ENCODE data around the gene PPARD. TPM values are rescaled to one million over a fixed set of nuclear protein-coding genes. Genes with fewer than 3 reads are reported as not detected.

Gene PPARD
- total RNA-seq, 1 experiment from 2014 or later: 15.7 TPM

DNA sequence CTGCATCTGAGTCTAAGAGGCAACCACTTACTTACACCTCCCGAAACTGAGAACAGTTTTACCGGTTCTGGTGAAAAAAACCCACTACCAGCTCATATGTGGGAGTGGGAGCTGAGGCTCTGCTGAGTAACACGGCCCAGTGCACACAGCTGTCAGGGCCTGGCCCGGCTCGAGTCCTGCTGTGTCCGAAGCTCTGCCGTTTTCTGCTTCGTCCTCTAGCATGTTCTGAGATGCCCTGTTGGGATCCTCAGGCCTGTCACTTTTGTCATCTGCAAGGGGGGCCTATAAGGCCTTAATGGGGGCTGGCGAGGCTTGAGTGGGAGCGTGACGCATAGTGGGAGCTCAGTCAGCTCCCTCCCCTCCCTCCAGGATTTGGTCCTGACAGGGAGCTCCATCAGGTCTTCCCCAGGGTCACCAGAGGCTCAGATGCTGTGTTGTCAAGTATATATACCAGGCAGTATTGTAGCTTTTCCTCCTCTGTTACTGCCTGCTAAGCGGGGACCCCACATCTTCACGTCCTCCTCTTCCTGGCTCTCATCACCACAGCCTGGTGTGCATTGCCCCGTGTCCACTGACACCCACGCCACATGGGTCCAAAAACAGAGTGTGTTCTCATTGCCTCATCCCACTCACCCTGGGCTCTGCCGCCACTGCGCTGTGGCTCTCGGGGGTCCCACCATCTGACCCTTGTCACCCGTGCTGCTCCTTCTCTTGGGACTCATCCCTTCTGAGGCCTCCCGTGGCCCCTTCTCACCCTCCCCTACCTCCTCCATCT is 64.5 kb downstream of the PPARD start:
- no peak for DNase-seq
- Histone ChIP-seq H3K9me3 (no peaks in the 10 kb centered on the region), H3K36me3 (peaks cover 22% of the 10 kb centered on the region), H3K4me3 (no peak overlapping the region), H3K27me3 (no peaks in the 10 kb centered on the region)

DNA sequence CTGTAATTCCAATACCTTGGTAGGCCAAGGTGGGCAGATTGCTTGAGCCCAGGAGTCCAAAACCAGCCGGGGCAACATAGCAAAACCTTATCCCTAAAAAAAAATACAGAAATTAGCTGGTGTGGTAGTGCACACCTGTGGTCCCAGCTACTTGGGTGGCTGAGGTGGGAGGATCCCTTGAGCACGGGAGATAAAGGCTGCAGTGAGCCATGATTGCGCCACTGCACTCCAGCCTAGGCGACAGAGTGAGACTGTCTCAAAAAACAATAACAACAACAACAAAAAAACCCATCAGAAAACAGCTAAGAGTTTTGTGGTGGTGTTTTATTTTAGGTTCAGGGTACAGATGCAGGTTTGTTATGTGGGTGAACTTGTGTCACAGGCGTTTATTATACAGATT is 66.9 kb downstream of the PPARD start:
- no peak overlapping the region for H3K4me3 ChIP-seq
- H3K27me3 ChIP-seq: no peaks in the 10 kb centered on the region
- DNase-seq: no peak
- H3K36me3 ChIP-seq: peaks cover 42% of the 10 kb centered on the region
- no peaks in the 10 kb centered on the region for H3K9me3 ChIP-seq

DNA sequence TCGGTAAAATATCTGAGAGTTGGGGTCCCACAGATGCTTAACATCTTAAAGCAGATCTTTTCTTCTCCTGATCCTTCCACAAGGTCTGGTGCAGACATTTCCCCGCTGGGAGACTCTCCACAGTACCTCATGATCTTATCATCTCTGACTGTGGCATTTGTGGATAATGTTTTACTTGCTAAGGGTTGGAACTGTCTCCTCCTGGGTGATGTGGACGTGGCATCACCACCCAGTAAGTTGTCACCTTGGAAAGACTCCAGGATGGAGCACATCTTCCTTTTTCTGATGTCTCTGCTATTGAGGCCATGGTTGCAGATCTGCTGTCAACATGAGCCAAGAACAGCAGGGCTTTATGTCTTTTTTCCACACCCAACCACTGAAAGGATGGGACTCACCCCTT is 67.8 kb downstream of the PPARD start:
- H3K27me3 ChIP-seq: no peaks in the 10 kb centered on the region
- DNase-seq: no peak
- no peak overlapping the region for H3K4me3 ChIP-seq

DNA sequence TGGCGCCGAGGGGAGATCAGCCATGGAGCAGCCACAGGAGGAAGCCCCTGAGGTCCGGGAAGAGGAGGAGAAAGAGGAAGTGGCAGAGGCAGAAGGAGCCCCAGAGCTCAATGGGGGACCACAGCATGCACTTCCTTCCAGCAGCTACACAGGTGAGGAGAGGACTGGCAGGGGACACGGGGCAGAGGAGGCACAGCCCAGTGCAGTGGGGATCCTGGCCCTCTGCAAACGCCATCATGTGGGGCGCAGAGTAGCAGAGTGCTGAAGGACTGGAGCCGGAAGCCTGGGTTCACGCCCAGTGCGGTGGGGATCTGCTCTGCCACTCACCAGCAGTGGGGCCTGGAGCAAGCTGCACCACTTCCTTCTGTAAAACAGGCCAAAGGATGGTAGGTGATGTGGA is 68.7 kb downstream of the PPARD start:
- no peak for DNase-seq
- Histone ChIP-seq H3K4me3 (no peak overlapping the region), H3K27me3 (no peaks in the 10 kb centered on the region), H3K9me3 (no peaks in the 10 kb centered on the region), H3K36me3 (peaks cover 50% of the 10 kb centered on the region)

More for the DNA sequence above, 67.8 kb downstream of the PPARD start:
- H3K9me3 ChIP-seq: no peaks in the 10 kb centered on the region
- H3K36me3 ChIP-seq: peaks cover 42% of the 10 kb centered on the region

DNA sequence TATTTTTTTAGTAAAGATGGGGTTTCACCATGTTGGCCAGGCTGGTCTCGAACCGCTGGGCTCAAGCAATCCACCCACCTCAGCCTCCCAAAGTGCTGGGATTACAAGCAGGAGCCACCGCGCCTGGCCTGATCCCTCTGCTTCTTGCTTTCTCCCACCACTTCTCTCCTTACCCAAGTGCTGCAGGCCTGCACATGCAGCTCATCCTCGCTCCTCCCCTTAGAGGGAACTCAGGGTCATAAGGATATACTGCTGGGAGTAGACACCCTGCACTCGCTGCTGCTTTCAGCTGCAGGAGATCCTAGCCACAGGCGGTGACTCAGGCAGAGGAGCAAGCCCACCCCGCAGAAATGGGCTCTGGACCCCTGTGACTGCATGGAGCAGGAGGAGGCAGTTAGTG is 69.7 kb downstream of the PPARD start:
- Histone ChIP-seq H3K9me3 (no peaks in the 10 kb centered on the region), H3K36me3 (peaks cover 56% of the 10 kb centered on the region), H3K27me3 (no peaks in the 10 kb centered on the region), H3K4me3 (no peak overlapping the region)
- DNase-seq: no peak

DNA sequence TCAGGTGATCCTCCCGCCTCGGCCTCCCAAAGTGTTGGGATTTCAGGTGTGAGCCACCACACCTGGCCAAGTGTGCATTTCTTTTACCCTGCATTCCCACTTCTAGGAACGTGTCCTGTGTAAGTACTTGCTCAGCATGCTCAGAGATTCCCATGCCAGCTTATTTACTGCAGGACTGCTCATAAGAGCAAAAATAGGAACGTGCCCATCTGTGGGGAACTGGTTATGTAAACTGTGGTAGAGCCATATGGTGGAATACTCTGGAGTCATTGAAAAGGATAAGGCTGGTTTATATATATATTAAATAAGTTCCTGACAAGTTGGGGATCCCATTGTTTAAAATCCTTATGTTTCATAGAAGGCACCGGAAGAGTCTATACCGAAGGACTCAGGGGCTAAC is 71.6 kb downstream of the PPARD start:
- Histone ChIP-seq H3K4me3 (no peak overlapping the region), H3K27me3 (no peaks in the 10 kb centered on the region), H3K9me3 (no peaks in the 10 kb centered on the region), H3K36me3 (peaks cover 67% of the 10 kb centered on the region)
- DNase-seq: no peak

DNA sequence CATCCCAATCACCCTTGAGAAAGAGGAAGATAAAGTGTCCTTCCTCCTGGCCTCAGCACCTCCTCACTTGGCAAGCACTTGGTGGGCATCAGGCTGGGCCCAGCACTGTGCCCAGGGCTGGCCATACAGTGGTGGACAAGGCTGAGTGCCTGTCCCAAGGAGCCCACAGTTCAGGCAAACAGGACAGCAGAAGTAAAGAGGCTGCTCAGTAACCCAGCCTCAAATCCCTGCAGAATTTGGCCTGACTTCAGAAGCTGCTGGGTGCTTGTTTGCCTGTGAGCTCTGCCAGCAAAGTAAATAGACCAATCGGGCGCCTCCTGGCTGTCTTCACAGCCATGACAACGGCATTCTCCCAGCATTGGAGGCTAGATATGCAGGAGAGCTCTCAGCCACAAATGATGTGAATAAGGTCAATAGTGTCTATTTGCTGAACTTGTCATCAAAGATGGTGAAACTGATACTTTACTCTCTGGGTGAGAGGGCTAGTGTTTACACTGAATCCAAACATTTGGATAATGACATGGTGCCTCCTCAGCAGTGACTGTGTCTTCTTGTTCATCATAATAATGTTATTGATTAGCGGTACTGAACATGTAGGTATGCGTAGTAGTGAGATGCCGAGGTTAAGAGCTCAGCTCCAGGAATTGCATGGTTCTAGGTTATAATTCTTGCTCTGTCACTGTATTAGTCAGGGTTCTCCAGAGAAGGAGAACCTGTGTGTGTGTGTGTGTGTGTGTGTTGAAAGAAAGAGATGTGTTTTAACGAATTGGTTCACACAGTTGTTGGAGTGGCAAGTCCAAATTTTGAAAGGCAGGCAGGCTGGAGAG is 72.9 kb downstream of the PPARD start:
- Histone ChIP-seq H3K4me3 (no peak overlapping the region), H3K27me3 (no peaks in the 10 kb centered on the region), H3K9me3 (no peaks in the 10 kb centered on the region), H3K36me3 (peaks cover 70% of the 10 kb centered on the region)
- peak; percentile 84 for DNase-seq

DNA sequence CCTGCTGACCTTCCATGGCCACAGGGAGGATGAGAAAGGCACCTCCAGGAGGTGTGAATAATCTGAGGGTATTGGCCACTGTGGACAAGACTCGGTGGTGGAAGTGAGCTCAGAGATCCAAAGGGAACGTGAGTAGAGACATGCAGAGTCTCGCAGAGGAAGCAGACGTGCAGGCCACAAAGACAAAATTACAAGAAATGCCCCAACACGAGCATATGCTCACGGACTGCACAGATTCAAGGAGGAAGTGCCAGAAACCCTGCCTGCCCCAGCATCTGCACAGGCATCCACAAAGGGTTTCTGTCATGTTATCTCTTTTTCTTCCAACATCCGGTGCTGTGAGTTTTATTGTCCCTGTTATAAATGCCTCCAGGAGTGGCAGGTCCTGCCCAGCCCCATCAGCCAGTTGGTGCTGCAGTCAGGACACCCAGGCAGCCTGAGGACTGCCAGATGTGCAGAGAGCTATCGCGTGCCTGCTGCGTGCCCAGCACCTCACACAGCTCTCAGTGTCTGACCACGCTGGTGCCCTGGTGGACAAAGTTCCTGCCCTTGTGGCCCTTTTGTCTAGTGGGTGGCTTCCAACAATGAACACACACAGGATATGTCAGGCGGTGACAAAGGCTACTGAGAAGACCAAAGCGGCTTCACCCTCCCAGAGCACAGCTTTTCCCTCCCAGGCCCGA is 75.8 kb downstream of the PPARD start:
- Histone ChIP-seq H3K27me3 (no peaks in the 10 kb centered on the region), H3K36me3 (peaks cover 58% of the 10 kb centered on the region), H3K4me3 (no peak overlapping the region), H3K9me3 (no peaks in the 10 kb centered on the region)
- DNase-seq: no peak

DNA sequence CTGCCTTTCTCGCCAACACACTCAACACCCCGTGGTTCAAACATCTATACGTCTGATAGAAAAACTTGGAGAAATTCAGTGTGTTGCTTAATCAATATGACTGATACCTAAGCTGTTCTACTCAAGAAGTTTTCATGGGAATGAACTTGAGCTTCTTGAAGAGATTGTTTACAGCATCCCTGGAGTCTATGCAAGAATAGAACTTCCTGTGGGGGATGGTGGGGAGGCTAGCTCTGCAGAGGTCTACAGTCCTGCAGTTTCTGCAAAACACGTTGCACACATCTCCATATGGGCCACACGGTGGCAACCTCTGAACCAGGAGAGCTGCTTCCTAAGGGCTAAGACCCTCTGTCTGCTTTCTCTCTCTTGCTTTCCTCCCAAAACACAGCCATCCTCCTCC is 77.1 kb downstream of the PPARD start:
- no peak for DNase-seq
- H3K36me3 ChIP-seq: peaks cover 57% of the 10 kb centered on the region
- no peaks in the 10 kb centered on the region for H3K27me3 ChIP-seq

DNA sequence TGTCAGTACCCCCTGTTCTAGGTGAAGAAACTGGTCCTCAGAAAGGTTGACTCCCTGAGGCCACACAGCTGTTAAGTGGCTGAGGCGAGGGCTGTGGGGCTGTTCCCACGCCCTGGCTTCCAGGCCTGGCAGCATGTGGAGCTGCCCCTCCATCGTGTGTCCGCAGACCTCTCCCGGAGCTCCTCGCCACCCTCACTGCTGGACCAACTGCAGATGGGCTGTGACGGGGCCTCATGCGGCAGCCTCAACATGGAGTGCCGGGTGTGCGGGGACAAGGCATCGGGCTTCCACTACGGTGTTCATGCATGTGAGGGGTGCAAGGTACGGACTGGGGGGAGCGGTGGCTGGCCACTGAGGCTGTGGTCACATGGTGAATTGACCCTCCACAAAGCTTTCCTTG is 77.6 kb downstream of the PPARD start:
- Histone ChIP-seq H3K4me3 (no peak overlapping the region), H3K9me3 (no peaks in the 10 kb centered on the region)

More for the DNA sequence above, 77.1 kb downstream of the PPARD start:
- Histone ChIP-seq H3K4me3 (no peak overlapping the region), H3K9me3 (no peaks in the 10 kb centered on the region)

DNA sequence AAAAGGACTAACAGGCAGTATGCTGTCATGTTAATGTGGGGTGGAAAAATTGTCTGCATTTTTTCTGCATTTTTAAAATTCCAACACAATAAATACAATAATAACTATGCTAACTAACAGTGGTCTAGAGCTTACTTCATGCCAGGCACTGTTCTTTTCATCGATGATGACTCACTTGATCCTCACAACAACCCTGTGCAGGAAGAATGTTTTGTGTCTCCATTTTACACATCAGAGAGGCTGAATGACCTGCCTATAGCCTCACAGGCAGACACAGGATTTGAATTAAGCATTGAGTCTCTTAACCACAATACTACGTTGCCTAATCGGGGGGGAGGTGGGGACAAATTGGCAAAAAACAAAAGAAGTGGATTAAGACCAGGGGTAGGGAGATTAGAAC is 82.9 kb downstream of the PPARD start:
- peaks cover 76% of the 10 kb centered on the region for H3K36me3 ChIP-seq
- peaks cover 9% of the 10 kb centered on the region for H3K9me3 ChIP-seq
- no peak overlapping the region for H3K4me3 ChIP-seq
- H3K27me3 ChIP-seq: no peaks in the 10 kb centered on the region
- DNase-seq: peak; percentile 66

More for the DNA sequence above, 77.6 kb downstream of the PPARD start:
- no peaks in the 10 kb centered on the region for H3K27me3 ChIP-seq
- peaks cover 62% of the 10 kb centered on the region for H3K36me3 ChIP-seq
- DNase-seq: no peak

DNA sequence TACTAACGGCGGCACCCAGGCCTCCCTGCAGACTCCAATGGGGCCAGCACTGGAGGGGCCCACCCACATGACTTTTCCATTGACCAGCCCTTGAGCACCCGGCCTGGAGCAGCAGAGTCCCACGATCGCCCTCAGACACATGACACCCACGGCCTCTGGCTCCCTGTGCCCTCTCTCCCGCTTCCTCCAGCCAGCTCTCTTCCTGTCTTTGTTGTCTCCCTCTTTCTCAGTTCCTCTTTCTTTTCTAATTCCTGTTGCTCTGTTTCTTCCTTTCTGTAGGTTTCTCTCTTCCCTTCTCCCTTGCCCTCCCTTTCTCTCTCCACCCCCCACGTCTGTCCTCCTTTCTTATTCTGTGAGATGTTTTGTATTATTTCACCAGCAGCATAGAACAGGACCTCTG is 83.7 kb downstream of the PPARD start:
- no peak for DNase-seq
- Histone ChIP-seq H3K36me3 (peaks cover 76% of the 10 kb centered on the region), H3K4me3 (no peak overlapping the region), H3K27me3 (no peaks in the 10 kb centered on the region), H3K9me3 (peaks cover 9% of the 10 kb centered on the region)

DNA sequence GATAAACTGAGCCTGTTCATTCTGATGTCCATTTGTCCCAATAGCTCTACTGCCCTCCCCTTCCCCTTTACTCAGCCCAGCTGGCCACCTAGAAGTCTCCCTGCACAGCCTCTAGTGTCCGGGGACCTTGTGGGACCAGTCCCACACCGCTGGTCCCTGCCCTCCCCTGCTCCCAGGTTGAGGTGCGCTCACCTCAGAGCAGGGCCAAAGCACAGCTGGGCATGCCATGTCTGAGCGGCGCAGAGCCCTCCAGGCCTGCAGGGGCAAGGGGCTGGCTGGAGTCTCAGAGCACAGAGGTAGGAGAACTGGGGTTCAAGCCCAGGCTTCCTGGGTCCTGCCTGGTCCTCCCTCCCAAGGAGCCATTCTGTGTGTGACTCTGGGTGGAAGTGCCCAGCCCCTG is 85.1 kb downstream of the PPARD start:
- Histone ChIP-seq H3K27me3 (no peaks in the 10 kb centered on the region), H3K4me3 (no peak overlapping the region), H3K9me3 (peaks cover 9% of the 10 kb centered on the region), H3K36me3 (peaks cover 67% of the 10 kb centered on the region)
- DNase-seq: no peak

DNA sequence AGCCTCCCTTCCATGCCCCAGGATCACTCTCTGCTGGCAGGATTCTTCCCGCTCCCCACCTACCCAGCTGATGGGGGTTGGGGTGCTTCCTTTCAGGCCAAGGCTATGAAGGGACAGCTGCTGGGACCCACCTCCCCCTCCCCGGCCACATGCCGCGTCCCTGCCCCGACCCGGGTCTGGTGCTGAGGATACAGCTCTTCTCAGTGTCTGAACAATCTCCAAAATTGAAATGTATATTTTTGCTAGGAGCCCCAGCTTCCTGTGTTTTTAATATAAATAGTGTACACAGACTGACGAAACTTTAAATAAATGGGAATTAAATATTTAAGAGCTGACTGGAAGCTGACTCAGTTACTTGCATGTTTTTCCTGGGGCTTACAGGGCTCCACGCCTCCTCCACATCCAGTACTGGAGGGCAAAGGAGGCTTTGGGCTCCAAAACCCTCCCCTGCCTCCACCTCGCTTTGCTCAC is 85.5 kb downstream of the PPARD start:
- Histone ChIP-seq H3K27me3 (no peaks in the 10 kb centered on the region), H3K9me3 (peaks cover 9% of the 10 kb centered on the region), H3K4me3 (no peak overlapping the region), H3K36me3 (peaks cover 65% of the 10 kb centered on the region)
- DNase-seq: peak; percentile 79

DNA sequence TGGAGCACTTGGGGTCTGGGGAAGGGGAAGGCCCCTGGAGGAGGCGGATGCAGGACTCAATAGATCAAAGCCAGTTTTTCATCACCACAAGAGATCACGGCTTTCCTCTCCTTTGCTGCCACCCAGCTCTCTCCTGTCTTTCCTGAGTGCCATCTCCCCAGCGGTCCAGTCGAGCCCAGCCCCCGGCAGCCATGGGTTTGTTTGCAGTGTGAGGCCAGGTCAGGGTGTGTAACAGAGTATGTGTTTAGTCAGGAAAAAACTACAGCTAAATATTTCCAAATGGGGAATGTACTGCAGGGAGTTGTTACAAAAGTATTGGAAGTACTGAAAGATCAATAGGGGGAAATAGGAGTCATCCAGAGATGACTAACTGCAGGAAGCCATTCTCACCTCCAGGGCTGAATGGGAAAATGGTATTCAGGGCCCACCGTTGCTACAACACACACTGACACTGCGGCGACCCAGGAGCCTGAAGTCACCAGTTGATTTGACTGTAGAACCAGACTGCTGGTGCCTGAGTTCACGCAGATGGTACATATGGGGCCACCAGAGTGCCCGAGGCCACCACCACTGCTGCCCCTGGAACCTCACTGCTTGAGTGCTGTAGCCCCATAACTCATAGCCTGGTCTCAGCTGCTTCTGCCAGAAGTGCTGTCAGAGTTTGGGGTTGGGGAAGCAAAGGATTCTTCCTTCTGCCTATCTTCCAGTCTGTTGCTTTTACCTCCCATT is 86.2 kb downstream of the PPARD start:
- Histone ChIP-seq H3K9me3 (peaks cover 9% of the 10 kb centered on the region), H3K4me3 (no peak overlapping the region), H3K27me3 (no peaks in the 10 kb centered on the region), H3K36me3 (peaks cover 65% of the 10 kb centered on the region)
- no peak for DNase-seq

DNA sequence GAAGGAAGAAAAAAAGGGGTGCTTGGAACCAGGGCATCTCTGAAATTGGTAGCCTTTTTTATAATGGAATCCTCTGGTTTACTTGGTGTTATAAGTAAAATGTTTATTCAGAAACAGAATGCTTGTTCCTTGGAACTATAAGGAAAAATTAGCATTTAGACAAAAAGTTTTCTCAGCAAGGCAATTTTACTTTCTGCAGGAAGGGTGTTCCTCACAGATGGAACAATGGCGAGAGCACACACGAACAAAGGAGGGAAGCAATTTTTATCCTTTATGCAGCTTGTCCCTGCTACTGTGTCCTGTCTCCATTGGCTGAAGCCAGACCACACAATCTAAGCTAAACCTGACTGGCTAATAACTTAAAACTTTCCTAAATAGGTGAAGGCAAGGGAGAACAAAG is 87.1 kb downstream of the PPARD start:
- Histone ChIP-seq H3K9me3 (peaks cover 9% of the 10 kb centered on the region), H3K36me3 (peaks cover 59% of the 10 kb centered on the region), H3K4me3 (no peak overlapping the region), H3K27me3 (no peaks in the 10 kb centered on the region)
- DNase-seq: no peak

Measured in MG63 (cell line).